GM06990 (cell line): ENCODE measurements around the gene UCK2.
"Not testable (repeated sequence)": the region's sequence is repeated elsewhere in the genome, so short reads cannot be mapped to it uniquely, and the experiment has no call there.

Experiments
- DNase-seq: peaks from one replicate; pipeline ENCODE4 v3.0.0-alpha.2; 2011; ENCODE audit not compliant: insufficient read length; ENCODE audit errors: extremely low read depth
- H3K27me3 ChIP-seq: replicated peaks from 2 replicates; pipeline ENCODE4 v1.6.0; 2011; ENCODE audit warnings: low read length; ENCODE audit not compliant: control insufficient read depth, insufficient read depth
- H3K36me3 ChIP-seq: 2 replicates; pipeline ENCODE4 v1.5.1; 2011; ENCODE audit warnings: low read length; ENCODE audit not compliant: control insufficient read depth, insufficient read depth
- H3K4me3 ChIP-seq: replicated peaks from 2 replicates; pipeline ENCODE4 v1.5.1; 2011; ENCODE audit warnings: low read depth, mild to moderate bottlenecking, control low read depth, low read length
- TF ChIP-seq, protein P1 (sequence below): IDR thresholded peaks from 2 replicates; pipeline ENCODE4 v1.5.1; 2011; ENCODE audit warnings: low read length, control low read depth, mild to moderate bottlenecking, inconsistent platforms; ENCODE audit not compliant: insufficient read depth, poor library complexity, severe bottlenecking

The UCK2 gene

GRCh38 chr1:165827268-165828102, at the start of gene UCK2:
Gene UCK2, plus strand, starts transcription at chr1:165827614. Its CDS starts 220 bp downstream, at chr1:165827834.
- H3K4me3 ChIP-seq: peak within 1 kb of the TSS; percentile 88
- no peaks in the 10 kb centered on the region for H3K27me3 ChIP-seq
- H3K36me3 ChIP-seq: no peaks in the 10 kb centered on the region
- peak; percentile 90 for DNase-seq
- TF ChIP-seq, protein P1, sequence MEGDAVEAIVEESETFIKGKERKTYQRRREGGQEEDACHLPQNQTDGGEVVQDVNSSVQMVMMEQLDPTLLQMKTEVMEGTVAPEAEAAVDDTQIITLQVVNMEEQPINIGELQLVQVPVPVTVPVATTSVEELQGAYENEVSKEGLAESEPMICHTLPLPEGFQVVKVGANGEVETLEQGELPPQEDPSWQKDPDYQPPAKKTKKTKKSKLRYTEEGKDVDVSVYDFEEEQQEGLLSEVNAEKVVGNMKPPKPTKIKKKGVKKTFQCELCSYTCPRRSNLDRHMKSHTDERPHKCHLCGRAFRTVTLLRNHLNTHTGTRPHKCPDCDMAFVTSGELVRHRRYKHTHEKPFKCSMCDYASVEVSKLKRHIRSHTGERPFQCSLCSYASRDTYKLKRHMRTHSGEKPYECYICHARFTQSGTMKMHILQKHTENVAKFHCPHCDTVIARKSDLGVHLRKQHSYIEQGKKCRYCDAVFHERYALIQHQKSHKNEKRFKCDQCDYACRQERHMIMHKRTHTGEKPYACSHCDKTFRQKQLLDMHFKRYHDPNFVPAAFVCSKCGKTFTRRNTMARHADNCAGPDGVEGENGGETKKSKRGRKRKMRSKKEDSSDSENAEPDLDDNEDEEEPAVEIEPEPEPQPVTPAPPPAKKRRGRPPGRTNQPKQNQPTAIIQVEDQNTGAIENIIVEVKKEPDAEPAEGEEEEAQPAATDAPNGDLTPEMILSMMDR: peak; percentile 28

- not testable (repeated sequence) for H3K4me3 ChIP-seq, DNase-seq, H3K36me3 ChIP-seq, H3K27me3 ChIP-seq
Observed at GRCh38 chr1:165778197-165778596, 49.2 kb upstream of the UCK2 start.

DNA sequence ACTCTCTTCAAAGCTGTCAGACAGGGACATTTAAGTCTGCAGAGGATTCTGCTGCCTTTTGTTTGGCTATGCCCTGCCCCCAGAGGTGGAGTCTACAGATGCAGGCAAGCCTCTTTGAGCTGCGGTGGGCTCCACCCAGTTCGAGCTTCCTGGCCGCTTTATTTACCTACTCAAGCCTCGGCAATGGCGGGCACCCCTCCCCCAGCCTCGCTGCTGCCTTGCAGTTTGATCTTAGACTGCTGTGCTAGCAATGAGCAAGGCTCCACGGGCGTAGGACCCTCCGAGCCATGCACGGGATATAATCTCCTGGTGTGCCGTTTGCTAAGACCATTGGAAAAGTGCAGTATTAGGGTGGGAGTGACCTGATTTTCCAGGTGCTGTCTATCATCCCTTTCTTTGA, 43.9 kb upstream of the UCK2 start:
- H3K36me3 ChIP-seq, DNase-seq, H3K27me3 ChIP-seq, H3K4me3 ChIP-seq: not testable (repeated sequence)

GRCh38 chr1:165787741-165788140, 39.7 kb upstream of the UCK2 start:
- DNase-seq: no peak
- no peaks in the 10 kb centered on the region for H3K27me3 ChIP-seq
- H3K36me3 ChIP-seq: no peaks in the 10 kb centered on the region
- no peak overlapping the region for H3K4me3 ChIP-seq
- TF ChIP-seq, protein P1: no peak

- no peak for DNase-seq
- Histone ChIP-seq H3K36me3 (no peaks in the 10 kb centered on the region), H3K27me3 (peaks cover 2% of the 10 kb centered on the region; the same call in 1 of the 2 replicates), H3K4me3 (no peak overlapping the region)
- TF ChIP-seq, protein P1: no peak
Observed at GRCh38 chr1:165793951-165794350, 33.5 kb upstream of the UCK2 start.

- H3K27me3 ChIP-seq: peaks cover 2% of the 10 kb centered on the region; the same call in 1 of the 2 replicates
- TF ChIP-seq, protein P1: no peak
- no peak overlapping the region for H3K4me3 ChIP-seq
- DNase-seq: no peak
- no peaks in the 10 kb centered on the region for H3K36me3 ChIP-seq
Observed at GRCh38 chr1:165795894-165796293, 31.5 kb upstream of the UCK2 start.
